T-helper 2 cell treated with Interferon-gamma antibody and Interleukin-4, amounts not matched to agents 5 μg/mL and 100 μg/mL, for 36 hours (primary cell): ENCODE results near the gene SEL1L.
"Not testable (repeated sequence)": the region's sequence is repeated elsewhere in the genome, so short reads cannot be mapped to it uniquely, and the experiment has no call there.

Source experiments
- DNase-seq: peaks from one replicate; pipeline ENCODE4 v3.0.0; 2021; ENCODE audit warnings: low spot score
- H3K27ac Mint-ChIP-seq: one replicate; pipeline ENCODE4 v1.8.0; 2021; ENCODE audit warnings: mild to moderate bottlenecking, mixed read lengths
- H3K27me3 Mint-ChIP-seq: one replicate; pipeline ENCODE4 v1.8.0; 2021; ENCODE audit warnings: low read depth, mixed read lengths
- H3K36me3 Mint-ChIP-seq: one replicate; pipeline ENCODE4 v1.8.0; 2021; ENCODE audit warnings: low read depth, mixed read lengths
- H3K4me1 Mint-ChIP-seq: one replicate; pipeline ENCODE4 v1.8.0; 2021; ENCODE audit warnings: low read depth, mixed read lengths
- H3K4me3 Mint-ChIP-seq: one replicate; pipeline ENCODE4 v1.8.0; 2022; ENCODE audit warnings: mild to moderate bottlenecking, moderate library complexity, mixed read lengths
- H3K9me3 Mint-ChIP-seq: one replicate; pipeline ENCODE4 v1.8.0; 2021; ENCODE audit warnings: mixed read lengths

The SEL1L gene

DNA sequence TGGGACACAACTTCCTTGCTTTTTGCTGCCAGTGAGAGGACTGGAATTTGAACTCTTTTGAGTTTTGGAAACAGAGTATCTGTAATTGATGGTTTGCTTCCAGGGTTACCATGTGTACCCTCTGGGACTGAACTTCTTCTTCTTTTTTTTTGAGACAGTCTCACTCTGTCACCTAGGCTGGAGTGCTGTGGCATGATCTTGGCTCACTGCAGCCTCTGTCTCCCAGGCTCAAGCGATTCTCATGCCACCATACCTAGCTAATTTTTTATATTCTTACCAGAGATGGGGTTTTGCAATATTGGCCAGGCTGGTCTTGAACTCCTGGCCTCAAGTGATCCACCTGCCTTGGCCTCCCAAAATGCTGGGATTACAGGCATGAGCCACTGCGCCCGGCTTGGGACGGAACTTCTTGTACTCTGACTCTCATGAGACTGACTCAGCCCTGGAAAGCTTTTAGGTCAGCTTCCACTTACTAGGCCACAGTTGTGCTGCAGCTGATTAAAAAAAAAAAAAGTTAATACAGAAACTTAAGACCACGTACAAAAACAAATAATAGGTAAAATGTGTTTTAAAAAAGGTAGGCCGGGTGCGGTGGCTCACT is 15.8 kb downstream of the SEL1L start:
- Mint-ChIP-seq H3K4me1 (peaks cover 13% of the 10 kb centered on the region), H3K27ac (no peak overlapping the region), H3K27me3 (no peaks in the 10 kb centered on the region), H3K9me3 (no peaks in the 10 kb centered on the region), H3K4me3 (no peak overlapping the region), H3K36me3 (peaks cover 58% of the 10 kb centered on the region)
- no peak for DNase-seq

DNA sequence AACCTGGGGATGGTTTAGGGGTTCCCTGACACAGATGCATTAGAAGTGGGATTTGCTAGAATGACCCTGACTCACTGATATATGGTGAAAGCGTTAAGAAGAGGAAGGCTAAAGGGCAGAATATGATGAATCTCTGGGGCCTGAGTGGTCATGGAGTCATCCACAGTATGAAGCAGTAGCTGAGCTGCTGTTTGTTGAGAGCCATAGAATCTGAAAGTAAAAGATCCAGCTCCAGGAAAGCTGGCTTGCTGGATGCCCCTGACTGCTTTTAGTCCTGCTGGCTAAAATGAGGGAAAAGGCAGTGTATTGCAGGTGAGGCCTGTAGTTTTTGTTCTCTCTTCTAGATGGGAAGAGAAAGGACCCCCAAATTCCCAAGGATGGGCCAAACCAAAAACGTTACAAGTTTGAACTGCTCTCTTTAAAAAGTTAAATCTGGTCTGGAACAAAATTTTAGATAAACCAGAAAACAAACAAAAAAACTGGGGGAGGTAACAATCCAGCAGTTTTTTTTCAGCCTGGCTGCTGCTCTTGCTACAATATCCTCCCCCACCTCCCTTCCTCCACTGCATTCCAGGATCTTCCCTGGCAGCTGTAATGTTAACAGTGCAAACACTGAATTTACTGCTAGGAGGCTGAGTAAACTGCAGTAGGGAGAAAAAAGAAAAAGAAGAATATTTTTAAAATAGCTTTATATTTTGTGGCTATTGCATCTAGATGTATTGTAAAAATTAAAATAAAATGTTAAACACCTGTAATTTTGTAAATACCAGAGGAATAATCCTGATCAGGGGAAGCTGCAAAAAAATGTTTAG is 16.5 kb downstream of the SEL1L start:
- no peak overlapping the region for H3K4me3 Mint-ChIP-seq
- H3K36me3 Mint-ChIP-seq: peaks cover 55% of the 10 kb centered on the region
- no peak for DNase-seq
- no peaks in the 10 kb centered on the region for H3K9me3 Mint-ChIP-seq
- no peaks in the 10 kb centered on the region for H3K27me3 Mint-ChIP-seq
- peaks cover 13% of the 10 kb centered on the region for H3K4me1 Mint-ChIP-seq
- no peak overlapping the region for H3K27ac Mint-ChIP-seq

DNA sequence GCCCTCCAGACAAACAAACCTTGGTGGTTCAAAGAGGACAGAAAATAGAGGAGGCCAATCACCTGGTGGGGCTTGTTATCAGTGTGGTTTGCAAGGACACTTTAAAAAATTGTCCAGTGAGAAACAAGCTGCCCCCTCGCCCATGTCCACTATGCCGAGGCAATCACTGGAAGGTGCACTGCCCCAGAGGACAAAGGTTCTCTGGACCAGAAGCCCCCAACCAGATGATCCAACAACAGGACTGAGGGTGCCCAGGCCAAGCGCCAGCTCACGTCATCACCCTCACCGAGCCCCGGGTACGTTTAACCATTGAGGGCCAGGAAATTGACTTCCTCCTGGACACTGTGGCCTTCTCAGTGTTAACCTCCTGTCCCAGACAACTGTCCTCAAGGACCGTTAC is 17.7 kb downstream of the SEL1L start:
- not testable (repeated sequence) for H3K4me3 Mint-ChIP-seq, H3K27ac Mint-ChIP-seq, DNase-seq, H3K9me3 Mint-ChIP-seq, H3K27me3 Mint-ChIP-seq
- Mint-ChIP-seq H3K4me1 (peaks cover 15% of the 10 kb centered on the region), H3K36me3 (peaks cover 47% of the 10 kb centered on the region)

DNA sequence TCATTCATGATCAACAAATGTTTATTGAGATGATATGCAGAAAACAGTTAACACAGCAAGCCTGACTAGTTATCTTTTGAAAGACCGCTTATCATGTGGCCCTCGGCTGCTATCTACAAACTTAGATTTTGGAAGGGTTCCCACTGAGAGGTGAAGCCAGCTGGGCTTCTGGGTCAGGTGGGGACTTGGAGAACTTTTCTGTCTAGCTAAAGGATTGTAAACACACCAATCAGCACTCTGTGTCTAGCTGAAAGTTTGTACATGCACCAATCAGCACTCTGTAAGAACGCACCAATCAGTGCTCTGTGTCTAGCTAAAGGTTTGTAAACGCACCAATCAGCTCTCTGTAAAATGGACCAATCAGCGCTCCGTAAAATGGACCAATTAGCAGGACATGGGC is 20.8 kb downstream of the SEL1L start:
- not testable (repeated sequence) for H3K4me3 Mint-ChIP-seq, H3K27ac Mint-ChIP-seq, H3K4me1 Mint-ChIP-seq, H3K27me3 Mint-ChIP-seq, H3K9me3 Mint-ChIP-seq, DNase-seq
- H3K36me3 Mint-ChIP-seq: peaks cover 33% of the 10 kb centered on the region

DNA sequence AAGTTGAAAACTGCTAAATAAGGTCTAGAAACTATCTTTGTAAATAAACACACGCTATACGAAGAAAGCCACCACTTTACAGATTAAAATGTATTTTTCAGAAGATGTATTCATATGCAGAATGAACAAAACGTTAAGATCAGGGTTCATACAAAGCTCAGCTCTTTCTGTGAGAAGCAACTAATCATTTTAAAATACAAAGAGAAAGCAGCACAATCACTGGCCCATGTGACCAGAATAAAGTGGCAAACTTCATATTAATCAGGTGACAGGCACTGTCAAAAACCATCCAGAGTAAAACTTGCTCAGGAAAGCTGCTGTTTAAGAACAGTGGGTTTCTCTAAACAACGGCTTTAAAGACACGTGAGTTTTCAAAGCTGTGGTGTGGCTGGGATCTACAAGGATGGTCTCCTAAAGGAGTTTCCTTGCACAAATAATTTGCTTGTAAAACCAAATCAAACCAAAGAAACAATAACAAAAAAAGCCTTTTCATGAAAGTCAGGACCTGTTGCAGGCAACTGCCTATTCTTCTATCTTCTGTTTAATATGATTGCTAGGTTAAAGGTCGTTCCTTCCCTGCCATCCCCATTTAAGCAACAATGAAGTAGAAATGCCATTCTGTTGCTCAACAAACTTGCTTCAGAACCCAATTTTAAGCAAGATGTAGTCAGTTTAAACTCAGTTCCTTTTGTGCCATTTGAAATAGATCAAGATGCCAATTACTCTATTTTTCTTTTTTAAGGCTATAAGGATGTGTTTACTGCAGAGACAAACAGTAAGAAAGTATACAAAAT is 22.3 kb downstream of the SEL1L start:
- H3K4me1 Mint-ChIP-seq: peaks cover 8% of the 10 kb centered on the region
- DNase-seq: no peak
- H3K36me3 Mint-ChIP-seq: peaks cover 43% of the 10 kb centered on the region
- no peak overlapping the region for H3K4me3 Mint-ChIP-seq
- H3K27ac Mint-ChIP-seq: no peak overlapping the region
- no peaks in the 10 kb centered on the region for H3K27me3 Mint-ChIP-seq
- H3K9me3 Mint-ChIP-seq: no peaks in the 10 kb centered on the region

DNA sequence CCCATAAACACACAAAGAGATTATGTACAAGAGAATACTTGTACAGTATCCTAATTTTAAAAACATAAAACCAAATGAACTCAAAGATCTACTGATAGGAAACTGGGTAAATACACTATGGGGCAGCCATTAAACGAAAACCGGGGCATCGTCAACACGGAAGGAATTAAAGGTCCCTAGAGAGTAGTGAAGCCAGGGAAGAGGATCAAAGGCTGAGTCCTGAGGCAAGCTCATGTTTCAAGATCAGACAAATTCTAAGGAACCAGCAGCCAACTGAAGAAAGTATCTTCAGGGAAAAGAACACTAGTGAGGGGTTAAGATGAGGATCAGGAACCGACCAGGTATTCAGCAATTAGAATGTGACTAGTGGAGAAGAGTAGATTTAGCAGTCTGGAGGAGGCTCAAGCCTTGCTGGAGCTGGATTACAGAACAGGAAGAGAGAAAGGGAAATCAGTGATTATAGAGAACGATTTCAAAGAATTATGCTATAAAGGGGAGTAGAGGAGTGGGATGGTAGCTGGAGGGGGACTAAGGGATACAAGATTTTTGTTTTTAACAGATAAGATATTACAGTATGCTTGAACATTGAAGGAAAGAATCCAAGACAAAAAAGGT is 23.7 kb downstream of the SEL1L start:
- no peaks in the 10 kb centered on the region for H3K9me3 Mint-ChIP-seq
- H3K36me3 Mint-ChIP-seq: peaks cover 43% of the 10 kb centered on the region
- H3K27ac Mint-ChIP-seq: no peak overlapping the region
- H3K27me3 Mint-ChIP-seq: no peaks in the 10 kb centered on the region
- peaks cover 8% of the 10 kb centered on the region for H3K4me1 Mint-ChIP-seq
- no peak for DNase-seq
- no peak overlapping the region for H3K4me3 Mint-ChIP-seq

DNA sequence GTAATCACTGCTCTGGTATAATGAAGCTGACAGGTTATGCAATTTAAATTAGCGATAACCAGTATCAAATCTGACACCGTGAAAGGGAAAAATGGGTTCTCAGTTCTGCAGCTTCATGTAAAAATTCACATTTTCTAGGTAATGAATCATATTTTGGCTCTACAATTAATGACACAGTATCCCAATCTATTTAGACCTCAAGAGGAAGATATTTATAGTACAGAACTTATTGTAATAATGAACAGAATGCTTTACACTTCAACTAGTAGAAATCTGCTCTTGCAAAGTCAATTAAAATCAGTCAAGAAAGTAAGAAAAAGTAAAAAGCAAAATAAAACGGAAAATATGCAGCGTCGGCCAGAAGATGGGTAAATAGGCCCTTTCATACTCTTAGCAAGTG is 24.3 kb downstream of the SEL1L start:
- no peak overlapping the region for H3K4me3 Mint-ChIP-seq
- H3K36me3 Mint-ChIP-seq: peaks cover 43% of the 10 kb centered on the region
- H3K27ac Mint-ChIP-seq: no peak overlapping the region
- H3K27me3 Mint-ChIP-seq: no peaks in the 10 kb centered on the region
- peaks cover 6% of the 10 kb centered on the region for H3K4me1 Mint-ChIP-seq
- no peak for DNase-seq
- no peaks in the 10 kb centered on the region for H3K9me3 Mint-ChIP-seq

DNA sequence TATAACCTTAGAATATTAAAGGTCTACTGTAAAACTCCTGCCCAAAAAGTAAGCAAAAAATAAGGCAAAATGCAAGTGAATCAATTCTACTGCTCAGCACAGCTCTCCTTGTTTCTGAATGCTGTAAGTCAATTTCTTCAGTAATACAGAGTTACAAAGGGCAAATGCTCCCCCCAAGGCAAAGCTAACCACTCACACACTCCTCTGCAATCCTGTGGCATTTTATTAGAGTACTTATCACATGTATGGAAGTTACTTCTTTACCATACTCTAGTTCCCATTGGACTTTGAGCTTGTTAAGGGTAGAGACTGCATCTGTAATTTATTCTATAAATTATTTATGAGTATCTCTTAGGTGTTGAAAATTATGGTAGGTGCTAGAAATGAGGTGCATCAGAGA is 27.2 kb downstream of the SEL1L start:
- Mint-ChIP-seq H3K9me3 (no peaks in the 10 kb centered on the region), H3K36me3 (peaks cover 55% of the 10 kb centered on the region), H3K27me3 (no peaks in the 10 kb centered on the region), H3K27ac (no peak overlapping the region), H3K4me3 (no peak overlapping the region), H3K4me1 (peaks cover 6% of the 10 kb centered on the region)
- DNase-seq: no peak

DNA sequence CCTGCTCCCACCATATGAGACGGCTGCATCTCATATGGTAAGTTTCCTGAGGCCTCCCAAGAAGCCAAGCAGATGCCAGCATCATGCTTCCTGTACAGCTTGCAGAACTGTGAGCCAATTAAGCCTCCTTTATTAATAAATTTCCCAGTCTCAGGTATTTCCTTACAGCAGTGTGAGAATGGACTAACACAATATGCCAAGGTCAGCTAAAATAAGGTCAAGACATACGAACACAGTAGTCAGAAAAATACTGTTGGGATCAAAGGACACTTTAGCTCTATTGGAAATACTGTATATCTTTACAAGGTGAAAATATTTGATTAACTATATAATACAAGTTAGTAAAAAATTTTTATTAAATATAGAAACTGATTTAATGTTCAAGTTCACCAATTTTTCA is 28.8 kb downstream of the SEL1L start:
- no peak for DNase-seq
- Mint-ChIP-seq H3K4me3 (no peak overlapping the region), H3K27me3 (no peaks in the 10 kb centered on the region), H3K9me3 (no peaks in the 10 kb centered on the region), H3K27ac (no peak overlapping the region), H3K4me1 (peaks cover 5% of the 10 kb centered on the region), H3K36me3 (peaks cover 61% of the 10 kb centered on the region)

DNA sequence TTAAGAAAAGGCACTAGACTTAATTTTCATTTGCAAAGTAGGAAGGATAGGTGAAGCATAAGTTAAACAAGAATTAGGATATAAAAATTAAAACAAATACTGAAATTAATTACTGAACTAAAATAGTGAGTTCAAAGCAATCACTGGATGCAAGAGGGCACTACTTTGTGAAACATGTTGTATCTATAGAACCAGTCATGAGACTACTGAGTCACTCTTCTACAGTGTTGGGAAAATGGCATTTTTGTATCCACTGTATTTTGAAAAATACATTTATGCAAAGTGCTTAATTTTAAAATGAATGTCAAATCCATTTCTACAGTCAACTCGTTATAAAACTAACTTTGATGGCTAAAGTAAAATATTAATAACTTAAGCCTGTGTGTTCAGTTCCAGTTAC is 47.9 kb downstream of the SEL1L start:
- H3K4me3 Mint-ChIP-seq: no peak overlapping the region
- H3K27ac Mint-ChIP-seq: no peak overlapping the region
- no peaks in the 10 kb centered on the region for H3K27me3 Mint-ChIP-seq
- peaks cover 2% of the 10 kb centered on the region for H3K4me1 Mint-ChIP-seq
- no peak for DNase-seq
- peaks cover 49% of the 10 kb centered on the region for H3K36me3 Mint-ChIP-seq
- no peaks in the 10 kb centered on the region for H3K9me3 Mint-ChIP-seq

DNA sequence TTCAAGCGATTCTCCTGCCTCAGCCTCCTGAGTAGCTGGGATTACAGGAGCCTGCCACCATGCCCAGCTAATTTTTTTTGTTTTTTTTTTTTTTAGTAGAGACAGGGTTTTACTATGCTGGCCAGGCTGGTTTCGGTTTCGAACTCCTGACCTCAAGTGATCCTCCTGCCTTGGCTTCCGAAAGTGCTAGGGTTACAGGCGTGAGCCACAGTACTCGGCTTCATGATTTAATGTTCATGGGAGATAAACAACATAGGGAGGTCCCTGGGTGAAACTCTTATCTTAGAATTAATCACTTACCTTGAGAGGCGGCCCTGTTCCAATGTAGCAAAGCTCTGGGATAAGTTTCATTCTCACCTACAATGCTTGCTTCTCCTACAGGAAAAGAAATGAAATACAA is 48.3 kb downstream of the SEL1L start:
- H3K36me3 Mint-ChIP-seq: peaks cover 48% of the 10 kb centered on the region
- H3K27ac Mint-ChIP-seq: no peak overlapping the region
- DNase-seq: no peak
- H3K9me3 Mint-ChIP-seq: no peaks in the 10 kb centered on the region
- peaks cover 2% of the 10 kb centered on the region for H3K4me1 Mint-ChIP-seq
- H3K4me3 Mint-ChIP-seq: no peak overlapping the region
- H3K27me3 Mint-ChIP-seq: no peaks in the 10 kb centered on the region

DNA sequence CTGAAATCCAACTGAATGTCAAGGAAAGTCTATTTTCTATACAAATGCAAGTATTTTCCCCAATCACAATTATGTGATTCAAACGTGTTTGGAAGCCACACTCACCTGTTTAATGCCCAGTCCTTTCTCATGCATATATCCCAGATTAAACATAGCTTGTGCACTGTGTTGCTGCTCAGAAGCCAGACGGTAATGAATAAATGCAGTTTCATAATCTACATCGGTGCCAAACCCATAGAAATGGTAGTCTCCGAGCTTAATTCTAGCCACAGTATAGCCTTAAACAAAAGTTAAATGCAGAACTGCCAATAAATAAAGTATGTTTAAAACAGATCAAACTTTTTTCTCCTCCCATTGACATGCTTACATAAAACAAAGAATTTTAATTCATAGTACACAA is 49.5 kb downstream of the SEL1L start:
- no peaks in the 10 kb centered on the region for H3K27me3 Mint-ChIP-seq
- peaks cover 50% of the 10 kb centered on the region for H3K36me3 Mint-ChIP-seq
- no peak for DNase-seq
- no peak overlapping the region for H3K4me3 Mint-ChIP-seq
- no peaks in the 10 kb centered on the region for H3K9me3 Mint-ChIP-seq
- H3K4me1 Mint-ChIP-seq: peaks cover 2% of the 10 kb centered on the region
- no peak overlapping the region for H3K27ac Mint-ChIP-seq

DNA sequence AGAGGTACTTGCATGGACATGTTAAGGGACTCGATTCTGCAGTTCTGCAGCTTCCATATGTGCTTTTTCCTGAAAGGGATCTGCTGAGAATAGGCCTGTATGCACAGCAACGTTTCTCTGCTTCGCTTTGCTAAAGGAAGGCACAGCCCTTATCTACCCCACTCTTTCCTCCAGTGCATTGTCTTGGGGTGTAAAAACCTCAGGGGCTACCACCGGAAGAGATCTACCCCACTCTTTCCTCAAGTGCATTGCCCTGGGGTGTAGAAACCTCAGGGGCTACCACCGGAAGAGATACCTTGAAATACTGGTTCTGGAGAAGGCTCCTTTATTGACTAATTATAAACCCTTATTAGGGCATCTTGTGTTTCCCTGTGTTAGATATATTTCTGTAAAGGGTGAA is 52.9 kb downstream of the SEL1L start:
- no peaks in the 10 kb centered on the region for H3K9me3 Mint-ChIP-seq
- H3K36me3 Mint-ChIP-seq: peaks cover 57% of the 10 kb centered on the region
- H3K4me3 Mint-ChIP-seq: no peak overlapping the region
- no peaks in the 10 kb centered on the region for H3K27me3 Mint-ChIP-seq
- H3K4me1 Mint-ChIP-seq: peaks cover 2% of the 10 kb centered on the region
- no peak for DNase-seq
- no peak overlapping the region for H3K27ac Mint-ChIP-seq

DNA sequence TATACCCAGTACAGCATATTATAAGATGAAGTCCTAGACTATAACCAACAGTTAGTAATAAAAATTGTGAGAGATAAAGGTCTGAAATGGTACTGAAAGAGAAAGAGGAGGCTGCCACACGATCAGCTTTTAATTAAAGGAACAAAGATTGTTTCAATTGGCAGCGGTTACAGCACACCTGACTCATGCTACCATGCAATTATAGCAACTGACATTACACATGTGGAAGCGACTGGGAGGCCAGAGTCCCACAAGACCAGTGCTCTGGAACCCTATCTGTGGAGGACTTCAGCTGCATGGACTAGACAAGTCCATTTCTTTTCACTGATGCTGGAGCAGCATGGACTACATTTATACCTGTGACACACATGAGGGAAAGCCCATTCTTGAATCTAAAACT is 55.2 kb downstream of the SEL1L start:
- DNase-seq: no peak
- Mint-ChIP-seq H3K27ac (no peak overlapping the region), H3K36me3 (peaks cover 57% of the 10 kb centered on the region), H3K27me3 (no peaks in the 10 kb centered on the region), H3K9me3 (no peaks in the 10 kb centered on the region), H3K4me3 (no peak overlapping the region), H3K4me1 (peaks cover 19% of the 10 kb centered on the region)
